Kidney epithelial cell (primary cell): Measurements from ENCODE around the gene S100A5. TPM values are rescaled to one million over a fixed set of nuclear protein-coding genes. Genes with fewer than 3 reads are reported as not detected.
"Not testable (repeated sequence)": the region's sequence is repeated elsewhere in the genome, so short reads cannot be mapped to it uniquely, and the experiment has no call there.

ENCODE experiments used
- DNase-seq: peaks from one replicate; pipeline ENCODE4 v3.0.0-alpha.2; 2010; ENCODE audit warnings: low read depth
- H3K27me3 ChIP-seq: 2 replicates; pipeline ENCODE4 v1.6.0; 2011; ENCODE audit warnings: low read length; ENCODE audit not compliant: control insufficient read depth, insufficient read depth
- H3K36me3 ChIP-seq: 2 replicates; pipeline ENCODE4 v1.5.1; 2011; ENCODE audit warnings: low read length; ENCODE audit not compliant: control insufficient read depth, insufficient read depth
- H3K4me3 ChIP-seq: 2 replicates; pipeline ENCODE4 v1.5.1; 2011; ENCODE audit warnings: low read depth, mild to moderate bottlenecking, control low read depth, low read length
- total RNA-seq: library from RNA; depleted of rRNA; stranded (reverse); fragments of >200 nt; gene quantifications from 2 replicates; pipeline ENCODE4 v1.2.3, GENCODE V29; 2015
- TF ChIP-seq, protein P1 (sequence below): IDR thresholded peaks from 2 replicates; pipeline ENCODE4 v1.5.1; 2011; ENCODE audit warnings: mild to moderate bottlenecking, moderate library complexity, low read length, control low read depth, inconsistent platforms; ENCODE audit not compliant: insufficient read depth, poor library complexity, severe bottlenecking

The S100A5 gene
- total RNA-seq, 1 donor from 2014 or later, result not detected

DNA sequence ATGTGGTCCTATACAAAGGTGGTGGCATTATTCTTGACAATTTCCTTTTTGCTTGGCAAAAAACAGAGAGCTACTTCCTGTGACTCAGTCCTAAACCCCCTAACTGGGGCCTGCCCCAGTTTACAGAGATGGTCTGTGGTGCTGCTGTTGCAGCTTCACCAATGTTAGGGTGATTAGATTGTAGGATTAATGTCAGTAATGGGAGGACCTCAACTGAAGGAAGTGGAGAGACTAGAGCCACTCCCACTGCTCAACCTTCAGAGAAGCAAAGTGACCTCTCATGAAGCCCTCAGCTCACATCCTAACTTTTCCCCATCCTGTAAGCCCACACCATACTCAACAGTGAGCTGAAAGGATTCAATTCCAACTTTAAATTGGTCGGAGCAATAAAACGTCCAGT, 8.6 kb downstream of the S100A5 start:
- TF ChIP-seq, protein P1, sequence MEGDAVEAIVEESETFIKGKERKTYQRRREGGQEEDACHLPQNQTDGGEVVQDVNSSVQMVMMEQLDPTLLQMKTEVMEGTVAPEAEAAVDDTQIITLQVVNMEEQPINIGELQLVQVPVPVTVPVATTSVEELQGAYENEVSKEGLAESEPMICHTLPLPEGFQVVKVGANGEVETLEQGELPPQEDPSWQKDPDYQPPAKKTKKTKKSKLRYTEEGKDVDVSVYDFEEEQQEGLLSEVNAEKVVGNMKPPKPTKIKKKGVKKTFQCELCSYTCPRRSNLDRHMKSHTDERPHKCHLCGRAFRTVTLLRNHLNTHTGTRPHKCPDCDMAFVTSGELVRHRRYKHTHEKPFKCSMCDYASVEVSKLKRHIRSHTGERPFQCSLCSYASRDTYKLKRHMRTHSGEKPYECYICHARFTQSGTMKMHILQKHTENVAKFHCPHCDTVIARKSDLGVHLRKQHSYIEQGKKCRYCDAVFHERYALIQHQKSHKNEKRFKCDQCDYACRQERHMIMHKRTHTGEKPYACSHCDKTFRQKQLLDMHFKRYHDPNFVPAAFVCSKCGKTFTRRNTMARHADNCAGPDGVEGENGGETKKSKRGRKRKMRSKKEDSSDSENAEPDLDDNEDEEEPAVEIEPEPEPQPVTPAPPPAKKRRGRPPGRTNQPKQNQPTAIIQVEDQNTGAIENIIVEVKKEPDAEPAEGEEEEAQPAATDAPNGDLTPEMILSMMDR, result no peak
- no peaks in the 10 kb centered on the region for H3K27me3 ChIP-seq
- no peaks in the 10 kb centered on the region for H3K36me3 ChIP-seq
- DNase-seq, result no peak
- no peak overlapping the region for H3K4me3 ChIP-seq

DNA sequence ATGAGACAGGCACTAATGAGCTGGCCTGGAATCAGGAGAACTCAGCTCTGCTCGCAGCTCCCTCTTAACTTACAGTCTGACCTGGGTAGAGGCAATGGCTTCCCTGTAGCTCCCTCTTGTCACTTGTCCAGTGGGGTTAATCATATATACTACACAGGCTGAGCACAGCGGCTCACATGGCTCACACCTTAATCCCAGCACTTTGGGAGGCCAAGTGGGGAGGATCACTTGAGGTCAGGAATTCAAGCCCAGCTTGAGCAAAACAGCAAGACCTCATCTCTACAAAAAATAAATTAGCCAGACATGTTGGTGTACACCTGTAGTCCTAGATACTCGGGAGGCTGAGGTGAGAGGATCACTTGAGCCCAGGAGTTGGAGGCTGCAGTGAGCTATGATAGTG, 9.1 kb downstream of the S100A5 start:
- no peaks in the 10 kb centered on the region for H3K36me3 ChIP-seq
- DNase-seq, result no peak
- no peaks in the 10 kb centered on the region for H3K27me3 ChIP-seq
- no peak overlapping the region for H3K4me3 ChIP-seq
- TF ChIP-seq, protein P1, result no peak

DNA sequence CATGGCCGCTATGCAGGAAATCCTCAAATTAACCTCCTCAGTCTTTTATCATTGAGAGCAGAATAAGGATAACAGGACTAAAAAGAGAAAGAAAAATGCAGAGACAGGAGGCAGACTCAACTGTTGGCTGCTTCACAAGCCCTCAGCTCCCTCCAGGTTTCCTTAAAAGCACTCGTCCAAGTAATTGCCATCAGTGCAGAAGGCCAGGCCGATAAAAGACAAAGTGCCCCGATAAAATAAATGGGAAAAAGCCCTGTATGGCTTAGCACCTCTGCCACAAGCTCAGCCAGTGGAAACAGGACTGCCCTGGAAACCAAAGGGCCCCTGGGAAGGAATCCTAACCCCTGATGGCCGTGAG, 13.1 kb downstream of the S100A5 start:
- TF ChIP-seq, protein P1, result no peak
- no peaks in the 10 kb centered on the region for H3K36me3 ChIP-seq
- H3K4me3 ChIP-seq, result no peak overlapping the region
- no peaks in the 10 kb centered on the region for H3K27me3 ChIP-seq
- no peak for DNase-seq

DNA sequence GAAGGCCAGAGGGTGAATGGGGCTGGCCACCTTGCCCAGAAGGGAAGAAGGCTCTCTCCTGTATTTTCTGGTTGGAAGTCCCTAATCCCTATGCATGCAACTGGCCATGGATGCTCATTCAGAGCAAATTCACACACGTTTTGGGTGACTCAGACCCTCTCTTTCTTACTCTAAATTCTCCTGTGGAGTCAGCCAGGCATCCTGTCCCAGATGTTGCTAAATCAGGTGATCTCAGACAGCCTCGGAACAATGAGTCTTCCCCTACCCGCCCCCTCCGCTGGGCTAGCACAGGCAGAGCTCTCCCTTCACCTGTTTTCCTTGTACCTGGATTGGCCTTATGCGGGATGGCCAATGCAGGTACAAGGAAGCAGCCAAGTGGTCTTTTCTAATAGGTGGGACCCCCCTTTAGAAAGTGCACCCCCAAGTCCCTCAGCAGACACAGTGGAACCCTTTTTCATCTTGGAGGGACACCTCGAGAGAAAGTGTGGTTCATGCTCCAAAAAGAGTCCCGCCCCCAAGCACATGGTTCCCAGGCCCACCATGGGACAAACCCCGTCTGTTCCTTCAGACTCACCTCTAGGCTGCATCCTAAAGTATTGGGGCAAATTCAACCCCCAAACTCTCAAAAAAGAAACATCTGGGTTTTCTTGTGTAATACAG, 13.6 kb downstream of the S100A5 start:
- peak; percentile 52 for DNase-seq
- no peaks in the 10 kb centered on the region for H3K36me3 ChIP-seq
- TF ChIP-seq, protein P1, result no peak
- H3K27me3 ChIP-seq, result no peaks in the 10 kb centered on the region
- H3K4me3 ChIP-seq, result no peak overlapping the region

DNA sequence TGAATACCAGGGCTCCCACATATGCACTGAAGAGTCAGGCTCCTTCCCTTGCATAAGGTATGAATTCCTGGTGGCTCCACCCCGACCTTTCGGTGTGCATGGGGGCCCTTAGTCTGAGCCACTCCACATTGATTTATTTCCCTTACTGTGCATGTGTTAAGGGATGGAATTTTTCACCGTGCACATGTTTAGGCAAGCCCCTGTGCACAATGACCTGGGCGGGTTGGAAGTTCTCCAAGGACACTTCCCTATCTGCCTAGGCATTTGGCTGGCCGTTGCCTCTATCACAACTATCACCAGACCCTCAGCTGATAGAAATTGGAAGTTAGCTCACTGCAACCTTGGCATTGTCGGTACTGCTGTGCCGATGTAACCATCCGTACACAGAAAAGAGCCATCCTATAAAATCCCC, 14.6 kb downstream of the S100A5 start:
- no peaks in the 10 kb centered on the region for H3K27me3 ChIP-seq
- no peaks in the 10 kb centered on the region for H3K36me3 ChIP-seq
- TF ChIP-seq, protein P1, result no peak
- H3K4me3 ChIP-seq, result no peak overlapping the region
- DNase-seq, result no peak

DNA sequence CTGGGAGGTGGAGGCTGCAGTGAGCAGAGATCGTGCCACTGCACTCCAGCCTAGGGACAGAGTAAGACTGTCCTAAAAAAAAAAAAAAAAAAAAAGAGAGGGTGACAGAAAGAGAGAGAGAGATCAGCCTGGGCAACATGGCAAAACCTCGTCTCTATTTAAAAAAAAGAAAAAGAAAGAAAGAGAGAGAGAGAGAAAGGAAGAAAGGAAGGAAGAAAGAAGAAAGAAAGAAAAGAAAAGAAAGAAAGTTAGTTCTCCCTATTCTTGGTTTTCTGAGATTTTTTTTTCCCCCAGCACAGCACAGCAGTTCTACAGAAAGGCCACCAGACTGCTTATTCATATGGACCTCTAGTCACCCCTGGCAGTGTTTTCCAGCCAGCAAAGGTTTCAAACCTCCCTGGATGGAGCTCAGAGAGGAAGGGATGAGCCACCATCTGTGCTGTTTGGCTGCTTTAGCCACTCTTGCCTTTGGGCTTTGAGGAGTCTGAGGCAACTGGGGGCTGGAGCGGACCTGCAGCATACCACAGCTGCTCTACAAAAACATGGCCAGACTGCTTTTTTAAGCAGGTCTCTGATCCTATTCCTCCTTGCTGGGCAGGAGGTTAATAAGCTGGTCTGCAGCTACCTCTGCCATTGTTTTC, 15.5 kb downstream of the S100A5 start:
- Histone ChIP-seq H3K4me3 (no peak overlapping the region), H3K27me3 (no peaks in the 10 kb centered on the region), H3K36me3 (no peaks in the 10 kb centered on the region)
- no peak for DNase-seq
- TF ChIP-seq, protein P1, result no peak

DNA sequence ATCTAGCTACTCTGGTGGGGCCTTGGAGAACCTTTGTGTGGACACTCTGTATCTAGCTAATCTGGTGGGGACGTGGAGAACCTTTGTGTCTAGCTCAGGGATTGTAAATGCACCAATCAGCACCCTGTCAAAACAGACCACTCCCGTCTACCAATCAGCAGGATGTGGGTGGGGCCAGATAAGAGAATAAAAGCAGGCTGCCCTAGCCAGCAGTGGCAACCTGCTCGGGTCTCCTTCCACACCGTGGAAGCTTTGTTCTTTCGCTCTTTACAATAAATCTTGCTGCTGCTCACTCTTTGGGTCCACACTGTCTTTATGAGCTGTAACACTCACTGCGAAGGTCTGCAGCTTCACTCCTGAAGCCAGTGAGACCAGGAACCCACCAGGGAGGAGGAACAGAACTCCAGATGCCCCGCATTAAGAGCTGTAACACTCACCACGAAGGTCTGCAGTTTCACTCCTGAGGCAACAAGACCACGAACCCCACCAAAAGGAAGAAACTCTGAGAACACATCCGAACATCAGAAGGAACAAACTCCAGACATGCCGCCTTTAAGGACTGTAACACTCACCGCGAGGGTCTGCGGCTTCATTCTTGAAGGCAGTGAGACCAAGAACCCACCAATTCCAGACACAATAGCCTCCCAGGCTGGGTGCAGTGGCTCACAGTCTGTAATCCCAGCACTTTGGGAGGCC, 18.2 kb downstream of the S100A5 start:
- not testable (repeated sequence) for H3K4me3 ChIP-seq, H3K27me3 ChIP-seq, H3K36me3 ChIP-seq, DNase-seq

DNA sequence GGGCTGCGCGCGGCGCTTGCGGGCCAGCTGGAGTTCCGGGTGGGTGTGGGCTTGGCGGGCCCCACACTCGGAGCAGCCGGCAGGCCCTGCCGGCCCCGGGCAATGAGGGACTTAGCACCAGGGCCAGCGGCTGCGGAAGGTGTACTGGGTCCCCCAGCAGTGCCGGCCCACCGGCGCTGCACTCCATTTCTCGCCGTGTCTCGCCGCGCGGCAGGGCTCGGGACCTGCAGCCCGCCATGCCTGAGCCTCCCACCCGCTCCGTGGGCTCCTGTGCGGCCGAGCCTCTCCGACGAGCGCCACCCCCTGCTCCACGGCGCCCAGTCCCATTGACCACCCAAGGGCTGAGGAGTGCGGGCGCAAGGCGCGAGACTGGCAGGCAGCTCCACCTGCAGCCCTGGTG, 18.9 kb downstream of the S100A5 start:
- H3K36me3 ChIP-seq, DNase-seq, H3K27me3 ChIP-seq, H3K4me3 ChIP-seq: not testable (repeated sequence)
